ENCODE results near the gene ZBTB38. TPM values are rescaled to one million over a fixed set of nuclear protein-coding genes. Genes with fewer than 3 reads are reported as not detected.

The ZBTB38 gene, protein sequence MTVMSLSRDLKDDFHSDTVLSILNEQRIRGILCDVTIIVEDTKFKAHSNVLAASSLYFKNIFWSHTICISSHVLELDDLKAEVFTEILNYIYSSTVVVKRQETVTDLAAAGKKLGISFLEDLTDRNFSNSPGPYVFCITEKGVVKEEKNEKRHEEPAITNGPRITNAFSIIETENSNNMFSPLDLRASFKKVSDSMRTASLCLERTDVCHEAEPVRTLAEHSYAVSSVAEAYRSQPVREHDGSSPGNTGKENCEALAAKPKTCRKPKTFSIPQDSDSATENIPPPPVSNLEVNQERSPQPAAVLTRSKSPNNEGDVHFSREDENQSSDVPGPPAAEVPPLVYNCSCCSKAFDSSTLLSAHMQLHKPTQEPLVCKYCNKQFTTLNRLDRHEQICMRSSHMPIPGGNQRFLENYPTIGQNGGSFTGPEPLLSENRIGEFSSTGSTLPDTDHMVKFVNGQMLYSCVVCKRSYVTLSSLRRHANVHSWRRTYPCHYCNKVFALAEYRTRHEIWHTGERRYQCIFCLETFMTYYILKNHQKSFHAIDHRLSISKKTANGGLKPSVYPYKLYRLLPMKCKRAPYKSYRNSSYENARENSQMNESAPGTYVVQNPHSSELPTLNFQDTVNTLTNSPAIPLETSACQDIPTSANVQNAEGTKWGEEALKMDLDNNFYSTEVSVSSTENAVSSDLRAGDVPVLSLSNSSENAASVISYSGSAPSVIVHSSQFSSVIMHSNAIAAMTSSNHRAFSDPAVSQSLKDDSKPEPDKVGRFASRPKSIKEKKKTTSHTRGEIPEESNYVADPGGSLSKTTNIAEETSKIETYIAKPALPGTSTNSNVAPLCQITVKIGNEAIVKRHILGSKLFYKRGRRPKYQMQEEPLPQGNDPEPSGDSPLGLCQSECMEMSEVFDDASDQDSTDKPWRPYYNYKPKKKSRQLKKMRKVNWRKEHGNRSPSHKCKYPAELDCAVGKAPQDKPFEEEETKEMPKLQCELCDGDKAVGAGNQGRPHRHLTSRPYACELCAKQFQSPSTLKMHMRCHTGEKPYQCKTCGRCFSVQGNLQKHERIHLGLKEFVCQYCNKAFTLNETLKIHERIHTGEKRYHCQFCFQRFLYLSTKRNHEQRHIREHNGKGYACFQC (N-terminal part only)
- total RNA-seq, result 10 to 100 TPM; 25.0 to 58.3 (median 35.8) TPM
- polyA plus RNA-seq, result 10 to 100 TPM; 56.3 to 70.5 TPM
- 51.0 reads per million, percentile 72 among the genes with 10 or more reads in this experiment for total RNA-seq

DNA sequence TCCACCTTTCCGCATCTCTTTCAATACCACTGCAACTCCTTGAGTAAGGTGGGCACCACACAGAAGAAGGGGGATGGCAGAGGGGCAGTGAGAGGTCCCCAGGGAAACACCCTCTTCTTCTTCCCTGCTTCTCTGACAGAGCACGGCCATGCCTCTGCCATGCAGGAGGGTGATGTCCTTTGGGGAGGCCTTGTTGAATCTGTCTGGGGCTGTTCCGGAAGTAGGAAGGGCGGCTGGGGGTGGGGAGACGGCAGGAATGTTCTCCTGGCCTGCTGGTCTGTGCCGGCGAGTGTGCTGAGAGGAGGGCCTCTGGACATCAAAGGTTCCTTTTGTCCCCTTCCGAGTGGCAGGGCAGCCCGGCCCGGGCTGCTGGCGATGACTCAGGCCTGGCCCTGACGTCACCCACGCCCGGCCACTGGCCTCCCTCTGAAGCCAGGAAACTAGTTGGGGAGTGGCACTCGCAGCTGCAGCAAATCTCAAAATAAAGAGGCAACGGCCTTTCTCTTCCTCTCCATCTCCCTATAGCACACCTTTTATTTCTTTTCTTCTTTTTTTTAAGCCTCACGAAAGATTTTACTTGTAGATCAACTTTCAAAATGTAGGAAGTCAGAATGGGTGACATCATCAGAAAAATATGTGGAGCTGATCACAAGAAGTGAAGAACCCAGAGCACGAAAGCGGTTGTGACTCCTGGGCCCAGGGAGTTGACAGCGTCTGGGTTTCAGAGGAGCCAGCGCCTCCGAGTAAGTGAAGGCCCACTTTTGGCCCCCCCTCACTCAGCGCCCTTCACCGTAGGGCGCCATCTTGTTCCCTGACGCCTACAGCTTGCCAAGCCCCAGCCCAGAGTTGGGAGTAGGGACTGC is at the start of gene ZBTB38:
Gene ZBTB38 (plus strand): TSS at position 443 of the 863 bp plus-strand sequence. CDS start 73,885 bp downstream, outside the sequence.
- Histone ChIP-seq H3K4me3 (ENCODE audit: low read length) (no peak within 1 kb of the TSS), H3K36me3 (ENCODE audit: control insufficient read depth in 2 of 3, insufficient read depth in 3 of 3, low read length in 3 of 3) (no peaks in the 10 kb centered on the region), H3K9me3 (ENCODE audit: control insufficient read depth in 2 of 3, low read length in 3 of 3) (no peaks in the 10 kb centered on the region), H3K27ac (ENCODE audit: low read depth, low read length) (no peak within 1 kb of the TSS), H3K4me1 (ENCODE audit: control insufficient read depth in 2 of 2, insufficient read depth in 2 of 2, low read length in 2 of 2) (no peaks in the 10 kb centered on the region), H3K27me3 (ENCODE audit: control insufficient read depth in 2 of 2, insufficient read depth in 2 of 2, low read length in 2 of 2) (no peaks in the 10 kb centered on the region)
- ChIA-PET POLR2A (no interaction called here), CTCF (interaction anchor here (1.6 to 1.7 kb wide), 2 partner anchors 73 to 82 kb away, joined by 4 to 6 read pairs; no protein-coding TSS in a partner anchor)
- Mint-ChIP-seq H3K36me3 (peaks cover 0 to 1% (median 0%) of the 10 kb centered on the region in 5 donors), H3K27me3 (peaks cover 0 to 6% (median 0%) of the 10 kb centered on the region in 5 donors), H3K4me1 (peaks cover 4 to 10% (median 7%) of the 10 kb centered on the region in 7 donors), H3K9me3 (peaks cover 0 to under 1% (median 0%) of the 10 kb centered on the region in 11 donors), H3K4me3 (no peak within 1 kb of the TSS), H3K27ac (peak within 1 kb of the TSS in 4 of 9 donors; percentile 13 to 55 (median 34))
- ATAC-seq (peak; percentile 40), DNase-seq (peak in 1 of 9 donors; percentile 15)
- intact Hi-C loops (cut with micrococcal nuclease), result no loop called here

DNA sequence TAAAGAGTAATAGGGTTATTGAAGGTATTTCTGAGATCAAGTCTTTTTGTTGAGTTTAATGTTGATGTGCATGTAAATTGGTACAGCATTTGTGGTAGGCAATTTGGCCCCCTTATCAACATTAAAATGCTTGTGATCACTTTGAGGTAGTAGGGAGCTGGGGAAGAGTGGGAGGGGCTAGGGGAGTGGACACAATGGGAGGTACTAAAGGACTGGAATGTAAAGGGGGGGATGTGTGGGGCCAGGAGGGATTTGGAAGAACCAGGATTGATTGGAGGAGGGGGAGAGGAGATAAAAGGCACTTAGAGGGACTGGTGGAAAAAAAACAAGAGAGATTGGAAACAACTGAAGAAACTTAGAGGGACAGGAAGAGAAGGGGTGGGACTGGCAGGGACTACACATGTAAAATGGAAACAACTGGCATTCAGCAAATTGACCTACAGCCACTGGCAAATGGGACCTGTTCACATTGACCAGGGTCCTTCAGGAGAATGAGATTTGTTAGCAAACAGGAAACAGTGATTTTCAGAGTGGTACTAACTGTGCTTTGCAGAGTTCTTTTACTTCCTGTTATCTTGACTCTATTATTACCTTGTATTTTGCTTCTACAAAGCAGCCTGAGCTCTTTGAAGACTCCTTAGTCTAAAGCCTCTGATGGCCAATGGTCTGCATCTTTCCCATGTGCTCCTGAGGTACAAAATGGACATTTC is 47.8 kb upstream of the ZBTB38 start:
- CTCF ChIA-PET, result interaction anchor here (0.6 to 3.6 kb wide), 6 partner anchors 9 to 604 kb away, joined by 3 to 14 read pairs (median 6); no protein-coding TSS in a partner anchor
- DNase-seq, result peak in 1 of 9 donors; percentile 21

DNA sequence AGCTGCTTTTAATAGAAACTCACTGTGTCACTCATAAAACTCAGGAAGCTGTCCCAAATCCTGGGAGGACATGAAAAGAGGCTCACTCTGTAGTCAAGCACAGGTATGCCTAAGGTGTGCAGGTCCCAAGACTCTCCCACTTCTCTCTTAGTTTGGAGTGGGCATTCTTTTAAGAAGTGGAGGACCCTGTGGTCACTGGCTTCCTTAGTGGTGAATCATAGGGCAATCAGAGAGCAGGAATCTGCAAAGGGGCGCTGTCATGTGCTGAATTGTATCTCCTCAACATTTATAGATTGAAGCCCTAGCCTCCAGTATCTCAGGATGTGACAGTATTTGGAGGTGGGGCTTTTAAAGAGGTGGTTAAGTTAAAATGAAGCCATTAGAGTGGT is 47.2 kb upstream of the ZBTB38 start:
- Histone ChIP-seq H3K4me1 (ENCODE audit: control insufficient read depth in 2 of 2, insufficient read depth in 2 of 2, low read length in 2 of 2) (peaks cover 15 to 25% of the 10 kb centered on the region in 2 donors), H3K27ac (ENCODE audit: low read depth, low read length) (peak overlapping the region; percentile 52), H3K4me3 (ENCODE audit: low read length) (peak overlapping the region; percentile 24), H3K27me3 (ENCODE audit: control insufficient read depth in 2 of 2, insufficient read depth in 2 of 2, low read length in 2 of 2) (no peaks in the 10 kb centered on the region), H3K9me3 (ENCODE audit: control insufficient read depth in 2 of 3, low read length in 3 of 3) (no peaks in the 10 kb centered on the region), H3K36me3 (ENCODE audit: control insufficient read depth in 2 of 3, insufficient read depth in 3 of 3, low read length in 3 of 3) (no peaks in the 10 kb centered on the region)
- intact Hi-C loops (cut with micrococcal nuclease), result no loop called here
- ChIA-PET POLR2A (interaction anchor here (0.5 to 4.1 kb wide), 7 partner anchors 9 to 92 kb away, joined by 3 to 18 read pairs (median 4); no protein-coding TSS in a partner anchor), CTCF (interaction anchor here (0.6 to 3.6 kb wide), 5 partner anchors 9 to 604 kb away, joined by 4 to 14 read pairs (median 7); no protein-coding TSS in a partner anchor)
- peaks cover 7 to 22% (median 18%) of the 10 kb centered on the region in 5 donors for H3K36me3 Mint-ChIP-seq
- ATAC-seq (peak; percentile 22), DNase-seq (no peak)
- H3K9me3 Mint-ChIP-seq, result peaks cover 7 to 24% (median 11%) of the 10 kb centered on the region in 11 donors
- H3K27me3 Mint-ChIP-seq, result peaks cover 0 to 1% (median 0%) of the 10 kb centered on the region in 5 donors
- H3K4me1 Mint-ChIP-seq, result peaks cover 13 to 41% (median 30%) of the 10 kb centered on the region in 7 donors
- H3K27ac Mint-ChIP-seq, result peak overlapping the region in 8 of 9 donors; percentile 69 to 95 (median 90)
- H3K4me3 Mint-ChIP-seq, result peak overlapping the region in 8 of 10 donors; percentile 26 to 78 (median 64)

More for the DNA sequence above, 47.8 kb upstream of the ZBTB38 start:
- peak overlapping the region; percentile 24 for H3K4me3 ChIP-seq (ENCODE audit: low read length)
- ATAC-seq, result peak; percentile 27
- H3K36me3 ChIP-seq (ENCODE audit: control insufficient read depth in 2 of 3, insufficient read depth in 3 of 3, low read length in 3 of 3), result no peaks in the 10 kb centered on the region
- peak overlapping the region; percentile 52 for H3K27ac ChIP-seq (ENCODE audit: low read depth, low read length)
- peaks cover 15 to 25% of the 10 kb centered on the region in 2 donors for H3K4me1 ChIP-seq (ENCODE audit: control insufficient read depth in 2 of 2, insufficient read depth in 2 of 2, low read length in 2 of 2)
- H3K4me1 Mint-ChIP-seq, result peaks cover 13 to 39% (median 28%) of the 10 kb centered on the region in 7 donors
- H3K27me3 ChIP-seq (ENCODE audit: control insufficient read depth in 2 of 2, insufficient read depth in 2 of 2, low read length in 2 of 2), result no peaks in the 10 kb centered on the region
- peaks cover 7 to 24% (median 11%) of the 10 kb centered on the region in 11 donors for H3K9me3 Mint-ChIP-seq
- H3K4me3 Mint-ChIP-seq, result peak overlapping the region in 9 of 10 donors; percentile 26 to 78 (median 65)
- POLR2A ChIA-PET, result interaction anchor here (0.6 to 4.1 kb wide), 7 partner anchors 8 to 232 kb away, joined by 3 to 18 read pairs (median 4); no protein-coding TSS in a partner anchor
- intact Hi-C loops (cut with micrococcal nuclease), result loop anchor here in 1 of 2 donors (1.0 kb wide), 1 partner anchor 9 kb away; no protein-coding TSS in a partner anchor
- H3K27ac Mint-ChIP-seq, result peak overlapping the region in 8 of 9 donors; percentile 69 to 95 (median 90)
- no peaks in the 10 kb centered on the region for H3K9me3 ChIP-seq (ENCODE audit: control insufficient read depth in 2 of 3, low read length in 3 of 3)
- H3K36me3 Mint-ChIP-seq, result peaks cover 7 to 22% (median 18%) of the 10 kb centered on the region in 5 donors
- no peaks in the 10 kb centered on the region for H3K27me3 Mint-ChIP-seq

DNA sequence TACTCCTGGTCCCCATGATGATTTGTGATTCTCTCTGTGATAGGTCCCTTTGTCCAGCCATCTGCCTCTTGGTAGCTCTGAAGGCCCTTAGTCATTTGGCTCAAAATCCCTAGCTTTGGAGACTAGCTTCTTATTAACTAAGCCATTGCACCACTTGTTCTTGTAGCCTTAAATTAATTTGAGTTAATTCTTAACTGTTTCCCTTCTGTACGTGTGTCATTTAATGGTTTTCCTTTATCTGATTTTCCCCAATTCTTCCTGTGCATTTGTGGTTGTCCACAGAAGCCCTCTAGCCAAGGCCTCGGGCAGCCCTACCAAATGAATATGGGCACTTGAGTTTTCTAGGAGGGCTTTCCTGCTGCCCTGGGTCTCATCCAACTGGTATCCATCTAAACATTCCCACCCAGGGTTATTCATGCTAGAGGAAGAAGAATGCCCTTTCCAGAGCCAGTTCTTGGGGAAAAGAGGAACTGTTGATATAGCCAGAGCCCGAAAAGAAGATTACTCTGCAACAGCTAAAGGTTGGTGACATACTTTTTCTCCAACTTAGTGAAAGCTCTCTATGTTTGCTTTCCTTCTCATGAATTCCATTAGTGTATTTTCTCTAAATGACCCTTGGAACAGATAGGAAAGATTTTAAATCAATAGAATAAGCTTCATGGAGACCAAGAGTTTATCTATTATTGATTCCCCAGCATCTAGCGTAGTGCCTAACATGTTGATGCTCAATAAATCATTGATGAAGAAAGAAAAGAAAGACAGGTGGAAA is 44.2 kb upstream of the ZBTB38 start:
- H3K27ac Mint-ChIP-seq, result peak overlapping the region in 1 of 9 donors; percentile 71
- no peak overlapping the region for H3K4me3 Mint-ChIP-seq
- H3K9me3 Mint-ChIP-seq, result peaks cover 7 to 17% (median 10%) of the 10 kb centered on the region in 11 donors
- Histone ChIP-seq H3K27ac (ENCODE audit: low read depth, low read length) (no peak overlapping the region), H3K4me3 (ENCODE audit: low read length) (no peak overlapping the region), H3K4me1 (ENCODE audit: control insufficient read depth in 2 of 2, insufficient read depth in 2 of 2, low read length in 2 of 2) (peaks cover 15 to 25% of the 10 kb centered on the region in 2 donors), H3K9me3 (ENCODE audit: control insufficient read depth in 2 of 3, low read length in 3 of 3) (no peaks in the 10 kb centered on the region), H3K27me3 (ENCODE audit: control insufficient read depth in 2 of 2, insufficient read depth in 2 of 2, low read length in 2 of 2) (no peaks in the 10 kb centered on the region), H3K36me3 (ENCODE audit: control insufficient read depth in 2 of 3, insufficient read depth in 3 of 3, low read length in 3 of 3) (no peaks in the 10 kb centered on the region)
- H3K36me3 Mint-ChIP-seq, result peaks cover 7 to 13% (median 10%) of the 10 kb centered on the region in 5 donors
- intact Hi-C loops (cut with micrococcal nuclease), result no loop called here
- H3K27me3 Mint-ChIP-seq, result peaks cover 0 to 3% (median 0%) of the 10 kb centered on the region in 5 donors
- ChIA-PET POLR2A (interaction anchor here (0.8 to 3.1 kb wide), 3 partner anchors 14 to 92 kb away, joined by 3 to 9 read pairs (median 3); no protein-coding TSS in a partner anchor), CTCF (interaction anchor here (0.6 to 3.6 kb wide), 4 partner anchors 12 to 129 kb away, joined by 3 to 14 read pairs (median 4); no protein-coding TSS in a partner anchor)
- no peak for DNase-seq
- ATAC-seq, result no peak
- H3K4me1 Mint-ChIP-seq, result peaks cover 16 to 47% (median 32%) of the 10 kb centered on the region in 7 donors

Data from naive thymus-derived CD4-positive, alpha-beta T cell (primary cell).